Fibroblast of lung (primary cell): Measurements from ENCODE around the gene ZNF697.

Experiments used
- CTCF ChIP-seq, 2 donors: IDR thresholded peaks in 1 of 2; conservative IDR thresholded peaks in 1 of 2; 1 replicate in 1 of 2; 2 replicates in 1 of 2; pipeline ENCODE4 v1.5.1; 2011 to 2012; ENCODE audit warnings: low read length in 2 of 2, control low read depth in 1 of 2, inconsistent platforms in 1 of 2, low read depth in 1 of 2, mild to moderate bottlenecking in 1 of 2
- EZH2 ChIP-seq: IDR thresholded peaks from 2 replicates; pipeline ENCODE4 v1.5.1; 2012; ENCODE audit warnings: low read length, control low read depth, mild to moderate bottlenecking; ENCODE audit errors: missing control alignments

- TF ChIP-seq CTCF (conservative IDR thresholded peaks at IDR 0.05 in 1 of 2, IDR thresholded peaks at IDR 0.05 in 1 of 2; ENCODE audit: low read depth in 1 of 2, low read length in 2 of 2) (no peak), EZH2 (no peak)
Measured at GRCh38 chr1:119603695-119604094, 44.4 kb downstream of the ZNF697 start.
